Lower leg skin (tissue), 4 donors: Measurements from ENCODE around the gene GTF2IRD1. TPM values are rescaled to one million over a fixed set of nuclear protein-coding genes. Genes with fewer than 3 reads are reported as not detected.
"Not testable (repeated sequence)": the region's sequence is repeated elsewhere in the genome, so short reads cannot be mapped to it uniquely, and the experiment has no call there.

Source experiments
- DNase-seq, 2 donors: peaks; one replicate each; pipeline ENCODE4 v3.0.0-alpha.2; 2019; ENCODE audit warnings: low spot score in 2 of 2
- H3K4me3 ChIP-seq: fragments of 200-600 bp; sonication (generic); 2 replicates; pipeline ENCODE4 v1.5.1; 2017; ENCODE audit warnings: mild to moderate bottlenecking, low read depth; ENCODE audit not compliant: poor library complexity, severe bottlenecking
- CTCF ChIP-seq, 3 donors: fragments of 450-650 bp; IDR thresholded peaks; one replicate each; pipeline ENCODE4 v1.5.1; 2016; ENCODE audit warnings: antibody characterized with exemption in 3 of 3, mild to moderate bottlenecking in 3 of 3, moderate library complexity in 2 of 3
- POLR2A ChIP-seq, 2 donors: fragments of 450-650 bp; IDR thresholded peaks; one replicate each; pipeline ENCODE4 v1.6.1; 2016 to 2017; ENCODE audit warnings: antibody characterized with exemption in 2 of 2, mild to moderate bottlenecking in 1 of 2, moderate library complexity in 1 of 2
- WGBS, 2 donors: methylation state at CpG; one replicate each; pipeline ENCODE4 v1.1.5; 2018; 5-methylcytosine and 5-hydroxymethylcytosine counted together
- intact Hi-C: fragments of 100-400 bp; cut with DNase I; formaldehyde crosslinking; loops from one replicate; pipeline ENCODE4 v1.15.0; 2023; ENCODE audit warnings: low total_unique reads
- total RNA-seq, 4 donors: library from RNA; depleted of rRNA; stranded (reverse); fragments of >200 nt; gene quantifications; one replicate each; pipeline ENCODE4 v1.1.0, GENCODE V29; 2016

The GTF2IRD1 gene
- total RNA-seq, 4 donors from 2014 or later: 28.5 to 49.9 (median 43.2) TPM

- no peak for DNase-seq
- intact Hi-C loops: no loop called here
- H3K4me3 ChIP-seq: no peak overlapping the region
- 86 to 87% methylated on average over 12 of the region's 12 CpGs for WGBS, 2 donors
- TF ChIP-seq POLR2A (IDR thresholded peaks at IDR 0.05): no peak
These were observed 108.3 kb downstream of the GTF2IRD1 start for GRCh38 chr7:74561898-74562613.

GRCh38 chr7:74563639-74564038 lies 109.9 kb downstream of the GTF2IRD1 start:
- DNase-seq, H3K4me3 ChIP-seq, intact Hi-C loops: not testable (repeated sequence)
- 84 to 86% methylated on average over 6 of the region's 6 CpGs for WGBS, 2 donors

- 87 to 92% methylated on average over 2 of the region's 2 CpGs for WGBS, 2 donors
- intact Hi-C loops: no loop called here
- no peak for TF ChIP-seq POLR2A (IDR thresholded peaks at IDR 0.05)
- H3K4me3 ChIP-seq: no peak overlapping the region
- no peak for DNase-seq
These were observed 113.6 kb downstream of the GTF2IRD1 start for GRCh38 chr7:74567318-74567668.

GRCh38 chr7:74568658-74569057 lies 115.0 kb downstream of the GTF2IRD1 start:
- no peak for DNase-seq
- intact Hi-C loops: no loop called here
- WGBS, 2 donors: 76 to 79% methylated on average over 5 of the region's 5 CpGs
- no peak overlapping the region for H3K4me3 ChIP-seq
- TF ChIP-seq CTCF (IDR thresholded peaks at IDR 0.05) (no peak), POLR2A (IDR thresholded peaks at IDR 0.05) (no peak)

GRCh38 chr7:74569501-74570075 lies 115.9 kb downstream of the GTF2IRD1 start:
- no peak overlapping the region for H3K4me3 ChIP-seq
- intact Hi-C loops: no loop called here
- no peak for TF ChIP-seq POLR2A (IDR thresholded peaks at IDR 0.05)
- TF ChIP-seq CTCF (IDR thresholded peaks at IDR 0.05): no peak
- DNase-seq: no peak
- WGBS, 2 donors: 83 to 90% methylated on average over 14 of the region's 14 CpGs

- 86 to 88% methylated on average over 13 of the region's 13 CpGs for WGBS, 2 donors
These were observed 116.9 kb downstream of the GTF2IRD1 start for GRCh38 chr7:74570533-74571156.

More at GRCh38 chr7:74570533-74571156, 116.9 kb downstream of the GTF2IRD1 start:
- intact Hi-C loops: no loop called here
- H3K4me3 ChIP-seq: no peak overlapping the region
- DNase-seq: no peak
- TF ChIP-seq CTCF (IDR thresholded peaks at IDR 0.05) (no peak), POLR2A (IDR thresholded peaks at IDR 0.05) (no peak)
